Liver (tissue), 9 donors: ENCODE data around the gene CD209. TPM values are rescaled to one million over a fixed set of nuclear protein-coding genes. Genes with fewer than 3 reads are reported as not detected.

Experiments
- DNase-seq: peaks from one replicate; pipeline ENCODE4 v3.0.0-alpha.2; 2017; ENCODE audit warnings: low spot score
- H3K27ac ChIP-seq, 2 donors: one replicate each; pipeline ENCODE4 v1.7.0; 2013; ENCODE audit warnings: inconsistent platforms in 2 of 2, low read length in 2 of 2, control low read depth in 1 of 2, low read depth in 1 of 2, mild to moderate bottlenecking in 1 of 2
- H3K27me3 ChIP-seq, 4 donors: one replicate each; pipeline versions ENCODE4 v1.6.1 to v1.7.0; 2013; ENCODE audit warnings: low read length in 3 of 4, inconsistent platforms in 1 of 4, mild to moderate bottlenecking in 1 of 4, moderate library complexity in 1 of 4; ENCODE audit not compliant: control insufficient read depth in 4 of 4, insufficient read depth in 4 of 4
- H3K36me3 ChIP-seq, 4 donors: one replicate each; pipeline versions ENCODE4 v1.6.1 to v1.7.0; 2013; ENCODE audit warnings: low read length in 3 of 4, mild to moderate bottlenecking in 3 of 4, low read depth in 1 of 4, moderate library complexity in 1 of 4; ENCODE audit not compliant: control insufficient read depth in 4 of 4, insufficient read depth in 3 of 4
- H3K4me1 ChIP-seq, 4 donors: one replicate each; pipeline versions ENCODE4 v1.6.1 to v1.7.0; 2013; ENCODE audit warnings: low read length in 3 of 4, mild to moderate bottlenecking in 3 of 4, moderate library complexity in 1 of 4; ENCODE audit not compliant: control insufficient read depth in 4 of 4, insufficient read depth in 4 of 4
- H3K4me3 ChIP-seq, 3 donors: one replicate each; pipeline versions ENCODE4 v1.6.1 to v1.7.0; 2013; ENCODE audit warnings: low read length in 3 of 3, control low read depth in 1 of 3, low read depth in 1 of 3, mild to moderate bottlenecking in 1 of 3
- H3K9ac ChIP-seq, 2 donors: one replicate each; pipeline ENCODE4 v1.7.0; 2013; ENCODE audit warnings: low read length in 2 of 2, mild to moderate bottlenecking in 2 of 2, moderate library complexity in 2 of 2, control low read depth in 1 of 2, low read depth in 1 of 2
- H3K9me3 ChIP-seq, 4 donors: one replicate each; pipeline versions ENCODE4 v1.6.1 to v1.7.0; 2013; ENCODE audit warnings: low read length in 3 of 4; ENCODE audit not compliant: control insufficient read depth in 4 of 4
- FOXA1 ChIP-seq: IDR thresholded peaks from 2 replicates; pipeline ENCODE4 v1.6.1; 2016; ENCODE audit warnings: antibody characterized with exemption
- GABPA ChIP-seq, 2 donors: IDR thresholded peaks in 1 of 2; conservative IDR thresholded peaks in 1 of 2; 2 replicates each; pipeline ENCODE4 v1.6.1; 2016; ENCODE audit warnings: antibody characterized with exemption in 2 of 2, mild to moderate bottlenecking in 1 of 2, moderate library complexity in 1 of 2
- NR2F2 ChIP-seq: IDR thresholded peaks from 2 replicates; pipeline ENCODE4 v1.6.1; 2016; ENCODE audit warnings: antibody characterized with exemption
- RXRA ChIP-seq, 2 donors: IDR thresholded peaks; 2 replicates each; pipeline ENCODE4 v1.6.1; 2017 to 2018; ENCODE audit warnings: antibody characterized with exemption in 2 of 2, mild to moderate bottlenecking in 1 of 2
- SP1 ChIP-seq: IDR thresholded peaks from 2 replicates; pipeline ENCODE4 v1.6.1; 2018; ENCODE audit warnings: antibody characterized with exemption, mild to moderate bottlenecking
- TAF1 ChIP-seq: conservative IDR thresholded peaks from 2 replicates; pipeline ENCODE4 v1.6.1; 2016; ENCODE audit warnings: antibody characterized with exemption, mild to moderate bottlenecking
- WGBS: extraction: QIAGEN DNeasy Blood & Tissue Kit; methylation state at CpG from one replicate; pipeline ENCODE4 v1.1.7; 2013; 5-methylcytosine and 5-hydroxymethylcytosine counted together
- polyA plus RNA-seq, 2 donors: library from polyadenylated mRNA; stranded (reverse) in 1 of 2; unstranded in 1 of 2; fragments of 200-250 nt in 1 of 2; fragments of >200 nt in 1 of 2; fragmentation: Nextera tagmentation in 1 of 2; extraction: Ambion mirVana in 1 of 2; gene quantifications; one replicate each; pipeline versions ENCODE4 v1.2.1 to v1.2.3, GENCODE V29; 2013 to 2015
- total RNA-seq, 2 donors: library from RNA; depleted of rRNA; stranded (reverse); fragments of >200 nt; gene quantifications; one replicate each; pipeline ENCODE4 v1.2.3, GENCODE V29; 2014
- TF ChIP-seq, protein P1 (sequence below): fragments of 150-350 bp; IDR thresholded peaks from 2 replicates; pipeline ENCODE4 v1.5.1; 2017; ENCODE audit warnings: improper control_type of control experiment, low read depth, low read length; ENCODE audit not compliant: missing input control
- TF ChIP-seq, protein P2 (sequence below): IDR thresholded peaks from 2 replicates; pipeline ENCODE4 v1.6.1; 2016; ENCODE audit warnings: antibody characterized with exemption, mild to moderate bottlenecking
- TF ChIP-seq, protein P3 (sequence below): IDR thresholded peaks from 2 replicates; pipeline ENCODE4 v1.6.1; 2016; ENCODE audit warnings: antibody characterized with exemption
- donor health status: healthy.
- donor health status: healthy.
- donor health status: healthy.
- donor health status: healthy.
- donor health status: healthy.

Gene CD209
- total and polyA plus RNA-seq, 4 donors = 0.44 to 3.5 (median 1.8) TPM

DNA sequence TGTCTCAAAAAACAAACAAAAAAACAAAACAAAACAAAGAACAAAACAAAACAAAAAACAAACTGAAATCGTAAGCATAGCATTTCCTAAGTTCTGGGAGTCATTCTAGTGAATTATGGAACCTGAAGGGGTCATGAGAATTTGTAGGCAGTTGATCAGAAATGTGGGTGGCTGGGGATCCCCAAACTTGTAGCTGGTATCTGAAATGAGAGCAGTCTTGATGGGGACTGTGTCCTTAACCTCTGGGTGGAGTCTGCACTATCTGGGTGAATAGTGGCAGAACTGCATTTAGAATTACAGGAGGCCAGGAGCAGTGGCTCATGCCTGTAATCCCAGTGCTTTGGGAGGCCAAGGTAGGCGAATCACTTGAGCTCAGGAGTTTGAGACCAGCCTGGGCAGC is 21.5 kb downstream of the CD209 start:
- TF ChIP-seq, protein P1, sequence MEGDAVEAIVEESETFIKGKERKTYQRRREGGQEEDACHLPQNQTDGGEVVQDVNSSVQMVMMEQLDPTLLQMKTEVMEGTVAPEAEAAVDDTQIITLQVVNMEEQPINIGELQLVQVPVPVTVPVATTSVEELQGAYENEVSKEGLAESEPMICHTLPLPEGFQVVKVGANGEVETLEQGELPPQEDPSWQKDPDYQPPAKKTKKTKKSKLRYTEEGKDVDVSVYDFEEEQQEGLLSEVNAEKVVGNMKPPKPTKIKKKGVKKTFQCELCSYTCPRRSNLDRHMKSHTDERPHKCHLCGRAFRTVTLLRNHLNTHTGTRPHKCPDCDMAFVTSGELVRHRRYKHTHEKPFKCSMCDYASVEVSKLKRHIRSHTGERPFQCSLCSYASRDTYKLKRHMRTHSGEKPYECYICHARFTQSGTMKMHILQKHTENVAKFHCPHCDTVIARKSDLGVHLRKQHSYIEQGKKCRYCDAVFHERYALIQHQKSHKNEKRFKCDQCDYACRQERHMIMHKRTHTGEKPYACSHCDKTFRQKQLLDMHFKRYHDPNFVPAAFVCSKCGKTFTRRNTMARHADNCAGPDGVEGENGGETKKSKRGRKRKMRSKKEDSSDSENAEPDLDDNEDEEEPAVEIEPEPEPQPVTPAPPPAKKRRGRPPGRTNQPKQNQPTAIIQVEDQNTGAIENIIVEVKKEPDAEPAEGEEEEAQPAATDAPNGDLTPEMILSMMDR = no peak
- TF ChIP-seq TAF1 (no peak), NR2F2 (no peak), SP1 (no peak), FOXA1 (no peak)
- TF ChIP-seq, protein P2, sequence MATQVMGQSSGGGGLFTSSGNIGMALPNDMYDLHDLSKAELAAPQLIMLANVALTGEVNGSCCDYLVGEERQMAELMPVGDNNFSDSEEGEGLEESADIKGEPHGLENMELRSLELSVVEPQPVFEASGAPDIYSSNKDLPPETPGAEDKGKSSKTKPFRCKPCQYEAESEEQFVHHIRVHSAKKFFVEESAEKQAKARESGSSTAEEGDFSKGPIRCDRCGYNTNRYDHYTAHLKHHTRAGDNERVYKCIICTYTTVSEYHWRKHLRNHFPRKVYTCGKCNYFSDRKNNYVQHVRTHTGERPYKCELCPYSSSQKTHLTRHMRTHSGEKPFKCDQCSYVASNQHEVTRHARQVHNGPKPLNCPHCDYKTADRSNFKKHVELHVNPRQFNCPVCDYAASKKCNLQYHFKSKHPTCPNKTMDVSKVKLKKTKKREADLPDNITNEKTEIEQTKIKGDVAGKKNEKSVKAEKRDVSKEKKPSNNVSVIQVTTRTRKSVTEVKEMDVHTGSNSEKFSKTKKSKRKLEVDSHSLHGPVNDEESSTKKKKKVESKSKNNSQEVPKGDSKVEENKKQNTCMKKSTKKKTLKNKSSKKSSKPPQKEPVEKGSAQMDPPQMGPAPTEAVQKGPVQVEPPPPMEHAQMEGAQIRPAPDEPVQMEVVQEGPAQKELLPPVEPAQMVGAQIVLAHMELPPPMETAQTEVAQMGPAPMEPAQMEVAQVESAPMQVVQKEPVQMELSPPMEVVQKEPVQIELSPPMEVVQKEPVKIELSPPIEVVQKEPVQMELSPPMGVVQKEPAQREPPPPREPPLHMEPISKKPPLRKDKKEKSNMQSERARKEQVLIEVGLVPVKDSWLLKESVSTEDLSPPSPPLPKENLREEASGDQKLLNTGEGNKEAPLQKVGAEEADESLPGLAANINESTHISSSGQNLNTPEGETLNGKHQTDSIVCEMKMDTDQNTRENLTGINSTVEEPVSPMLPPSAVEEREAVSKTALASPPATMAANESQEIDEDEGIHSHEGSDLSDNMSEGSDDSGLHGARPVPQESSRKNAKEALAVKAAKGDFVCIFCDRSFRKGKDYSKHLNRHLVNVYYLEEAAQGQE = no peak
- Histone ChIP-seq H3K27ac (no peak overlapping the region), H3K27me3 (peaks cover 0 to 9% (median under 1%) of the 10 kb centered on the region in 4 donors), H3K4me1 (peaks cover 0 to 2% (median 0%) of the 10 kb centered on the region in 4 donors), H3K9me3 (no peaks in the 10 kb centered on the region), H3K4me3 (no peak overlapping the region), H3K9ac (no peak overlapping the region), H3K36me3 (no peaks in the 10 kb centered on the region)
- DNase-seq = no peak
- WGBS = 67% methylated on average over 2 of the region's 2 CpGs

DNA sequence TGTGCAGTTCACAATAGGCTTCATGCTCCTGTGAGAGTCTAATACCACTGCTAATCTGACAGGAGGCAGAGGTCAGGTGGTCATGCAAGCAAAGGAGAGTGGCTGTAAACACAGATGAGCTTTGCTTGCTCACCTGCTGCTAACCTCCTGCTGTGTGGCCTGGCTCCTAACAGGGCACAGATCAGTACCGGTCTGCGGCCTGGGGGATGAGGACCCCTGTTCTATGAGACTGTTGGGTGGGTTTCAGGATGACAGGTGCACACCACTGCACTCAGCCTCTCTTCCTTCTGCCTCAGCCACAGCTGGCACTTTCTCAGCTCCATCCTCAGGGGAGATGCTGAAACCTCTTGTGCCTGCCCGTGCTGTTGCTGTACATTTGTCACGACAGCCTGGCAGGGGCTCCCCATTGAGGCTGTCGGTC is 25.1 kb downstream of the CD209 start:
- H3K4me3 ChIP-seq = no peak overlapping the region
- no peaks in the 10 kb centered on the region for H3K27me3 ChIP-seq
- H3K27ac ChIP-seq = no peak overlapping the region
- H3K9me3 ChIP-seq = no peaks in the 10 kb centered on the region
- no peaks in the 10 kb centered on the region for H3K36me3 ChIP-seq
- no peaks in the 10 kb centered on the region for H3K4me1 ChIP-seq
- DNase-seq = no peak
- no peak overlapping the region for H3K9ac ChIP-seq
- TF ChIP-seq GABPA (IDR thresholded peaks at IDR 0.05 in 1 of 2, conservative IDR thresholded peaks at IDR 0.05 in 1 of 2) = no peak
- TF ChIP-seq TAF1 = no peak
- TF ChIP-seq, protein P2 = no peak
- TF ChIP-seq RXRA (IDR thresholded peaks at IDR 0.05) = no peak
- no peak for TF ChIP-seq NR2F2
- TF ChIP-seq FOXA1 = no peak
- TF ChIP-seq, protein P3, sequence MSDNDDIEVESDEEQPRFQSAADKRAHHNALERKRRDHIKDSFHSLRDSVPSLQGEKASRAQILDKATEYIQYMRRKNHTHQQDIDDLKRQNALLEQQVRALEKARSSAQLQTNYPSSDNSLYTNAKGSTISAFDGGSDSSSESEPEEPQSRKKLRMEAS = no peak
- WGBS = 55% methylated on average over 5 of the region's 5 CpGs
